GM10847 (cell line): ENCODE results near the gene SRPK2.

Experiments
- POLR2A ChIP-seq: IDR thresholded peaks from 2 replicates; pipeline ENCODE4 v1.6.1; 2011; ENCODE audit not compliant: insufficient read length; ENCODE audit errors: extremely low read depth

The SRPK2 gene

GRCh38 chr7:105388356-105389087 lies at the start of gene SRPK2:
Gene SRPK2 (minus strand): TSS chr7:105388921.
- peak; percentile 43 for TF ChIP-seq POLR2A

GRCh38 chr7:105438254-105438653 lies 49.5 kb upstream of the SRPK2 start:
- TF ChIP-seq POLR2A = no peak

GRCh38 chr7:105429746-105430612 lies 41.3 kb upstream of the SRPK2 start:
- no peak for TF ChIP-seq POLR2A

- TF ChIP-seq POLR2A = no peak
These were observed 38.0 kb upstream of the SRPK2 start for GRCh38 chr7:105426606-105427146.

- TF ChIP-seq POLR2A = no peak
These were observed 35.3 kb upstream of the SRPK2 start for GRCh38 chr7:105423987-105424386.

GRCh38 chr7:105413887-105414437 lies 25.2 kb upstream of the SRPK2 start:
- TF ChIP-seq POLR2A = no peak

GRCh38 chr7:105408791-105409410 lies 20.2 kb upstream of the SRPK2 start:
- TF ChIP-seq POLR2A = no peak

- TF ChIP-seq POLR2A = no peak
These were observed 14.4 kb upstream of the SRPK2 start for GRCh38 chr7:105403128-105403527.

GRCh38 chr7:105402221-105403095 lies 13.7 kb upstream of the SRPK2 start:
- no peak for TF ChIP-seq POLR2A

GRCh38 chr7:105399043-105399725 lies 10.5 kb upstream of the SRPK2 start:
- TF ChIP-seq POLR2A = no peak

- TF ChIP-seq POLR2A = no peak
These were observed 7.8 kb upstream of the SRPK2 start for GRCh38 chr7:105396566-105396965.

GRCh38 chr7:105391429-105391828 lies 2.7 kb upstream of the SRPK2 start:
- TF ChIP-seq POLR2A = no peak

- TF ChIP-seq POLR2A = no peak
These were observed 1.2 kb upstream of the SRPK2 start for GRCh38 chr7:105389889-105390288.
